Measurements from ENCODE around the gene EPM2A.

DNA sequence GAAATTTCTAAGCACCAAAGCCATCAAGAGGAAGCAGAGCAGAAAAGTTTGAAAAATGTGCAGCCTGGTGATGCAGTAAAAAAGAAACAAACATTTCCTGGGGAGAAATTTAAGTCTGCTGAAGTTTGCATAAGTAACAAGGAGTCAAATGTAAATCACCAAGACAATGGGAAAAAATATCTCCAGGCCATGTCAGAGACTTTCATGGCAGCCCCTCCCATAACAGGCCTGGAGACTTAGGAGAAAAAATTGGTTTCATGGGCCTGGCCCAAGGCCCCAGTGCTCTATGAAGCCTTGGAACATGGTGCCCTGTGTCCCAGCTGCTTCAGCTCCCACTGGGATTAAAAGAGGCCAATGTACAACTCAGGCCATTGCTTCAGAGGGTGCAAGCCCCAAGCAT, 30.1 kb upstream of the EPM2A start:
- TF ChIP-seq, protein P1, sequence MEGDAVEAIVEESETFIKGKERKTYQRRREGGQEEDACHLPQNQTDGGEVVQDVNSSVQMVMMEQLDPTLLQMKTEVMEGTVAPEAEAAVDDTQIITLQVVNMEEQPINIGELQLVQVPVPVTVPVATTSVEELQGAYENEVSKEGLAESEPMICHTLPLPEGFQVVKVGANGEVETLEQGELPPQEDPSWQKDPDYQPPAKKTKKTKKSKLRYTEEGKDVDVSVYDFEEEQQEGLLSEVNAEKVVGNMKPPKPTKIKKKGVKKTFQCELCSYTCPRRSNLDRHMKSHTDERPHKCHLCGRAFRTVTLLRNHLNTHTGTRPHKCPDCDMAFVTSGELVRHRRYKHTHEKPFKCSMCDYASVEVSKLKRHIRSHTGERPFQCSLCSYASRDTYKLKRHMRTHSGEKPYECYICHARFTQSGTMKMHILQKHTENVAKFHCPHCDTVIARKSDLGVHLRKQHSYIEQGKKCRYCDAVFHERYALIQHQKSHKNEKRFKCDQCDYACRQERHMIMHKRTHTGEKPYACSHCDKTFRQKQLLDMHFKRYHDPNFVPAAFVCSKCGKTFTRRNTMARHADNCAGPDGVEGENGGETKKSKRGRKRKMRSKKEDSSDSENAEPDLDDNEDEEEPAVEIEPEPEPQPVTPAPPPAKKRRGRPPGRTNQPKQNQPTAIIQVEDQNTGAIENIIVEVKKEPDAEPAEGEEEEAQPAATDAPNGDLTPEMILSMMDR (IDR thresholded peaks at IDR 0.05; ENCODE audit: insufficient read depth, low read length, poor library complexity, severe bottlenecking), result no peak
- no peak for TF ChIP-seq EZH2phosphoT487 (conservative IDR thresholded peaks at IDR 0.05; ENCODE audit: low read length)
